T-helper 1 cell (primary cell): ENCODE results near the gene RERG.

ENCODE experiments used
- DNase-seq, 5 donors: peaks; one replicate each; pipeline ENCODE4 v3.0.0-alpha.2; 2012 to 2020

RERG gene

DNA sequence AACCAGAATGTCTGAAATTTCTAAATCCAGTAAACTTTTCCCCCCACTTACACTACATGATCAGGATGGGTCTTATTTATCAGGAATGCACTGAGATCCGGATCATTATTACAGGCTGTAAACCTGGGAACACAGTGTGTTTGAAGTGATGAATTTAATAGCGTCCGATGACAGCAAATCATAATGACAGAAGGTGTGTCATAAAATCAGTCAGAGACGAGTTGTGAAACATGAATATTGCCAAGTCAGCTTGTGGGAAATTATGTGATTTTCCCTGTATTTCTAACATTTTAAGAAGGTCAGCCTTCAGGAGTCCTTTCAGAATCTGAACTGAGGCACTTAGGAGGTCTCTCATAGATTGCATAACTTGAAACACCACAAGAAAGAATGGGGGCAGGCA lies 36.7 kb downstream of the RERG start:
- DNase-seq, result no peak

DNA sequence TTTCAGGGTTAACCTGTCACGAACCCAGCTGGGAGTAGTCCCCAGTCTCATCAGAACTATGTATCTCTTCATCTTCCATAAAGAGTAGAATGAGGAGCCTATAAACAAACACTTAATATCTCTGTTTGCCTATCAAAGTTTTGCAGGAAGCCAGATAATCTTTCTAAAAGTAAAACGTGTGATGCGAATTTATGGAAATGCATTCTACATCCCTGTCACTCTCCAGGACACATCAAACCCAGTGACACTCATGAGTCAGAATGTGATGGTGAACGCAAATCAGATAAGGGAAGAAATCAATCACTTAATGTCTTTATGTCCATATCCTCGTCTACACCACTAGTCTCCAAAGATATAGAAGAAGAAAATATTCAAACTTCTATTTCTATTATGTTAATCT lies 37.4 kb downstream of the RERG start:
- DNase-seq, result no peak

DNA sequence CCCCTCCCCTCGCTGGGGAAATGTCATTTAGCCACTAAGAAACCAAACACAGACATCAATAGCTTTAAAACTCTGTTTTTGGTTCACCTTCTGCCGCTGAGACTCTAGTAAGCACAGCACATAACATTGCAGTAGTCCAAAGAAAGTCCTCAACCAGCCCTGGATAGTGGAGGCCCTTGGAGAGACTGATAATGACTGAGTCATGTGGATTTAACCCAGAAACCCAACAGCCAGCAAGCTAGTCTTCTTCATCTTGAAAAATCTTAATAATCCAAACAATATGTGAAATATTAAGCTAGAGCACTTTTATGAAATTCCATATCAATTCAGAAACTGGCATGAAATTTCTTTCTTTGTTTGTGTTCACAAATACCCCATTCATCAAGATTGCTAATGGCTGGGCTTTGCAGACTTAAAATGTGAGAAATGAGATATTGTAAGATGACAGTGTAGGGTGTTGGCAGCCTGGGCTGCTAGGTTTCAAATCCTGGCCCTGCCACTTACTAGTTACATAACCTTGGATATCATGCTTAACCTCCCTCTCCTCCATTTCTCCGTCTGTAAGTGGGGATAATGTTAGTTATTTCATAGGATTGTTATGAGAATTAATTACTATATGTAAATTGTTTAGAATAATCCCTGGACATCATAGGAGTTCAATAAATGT lies 40.1 kb downstream of the RERG start:
- DNase-seq, result no peak

- no peak for DNase-seq
Observed at GRCh38 chr12:15180325-15180724, 40.9 kb downstream of the RERG start.

DNA sequence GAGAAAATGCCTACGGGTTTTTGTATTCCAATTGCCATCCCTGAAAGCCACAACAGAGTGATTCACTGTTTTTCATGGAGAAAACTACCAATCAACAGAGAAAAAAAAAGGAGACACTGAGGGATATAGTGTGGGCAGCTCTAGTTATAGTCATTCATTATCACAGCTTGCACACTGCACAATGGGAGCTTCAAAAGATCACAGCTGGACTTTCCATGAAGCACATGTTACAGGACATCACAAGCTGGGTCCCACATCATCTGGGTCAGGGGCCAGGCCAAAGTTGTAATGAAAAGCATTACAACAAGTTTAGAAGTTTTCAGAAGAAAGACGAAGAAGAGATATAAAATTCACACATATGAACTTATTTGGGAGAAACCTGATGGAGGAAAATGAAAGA lies 41.5 kb downstream of the RERG start:
- no peak for DNase-seq

DNA sequence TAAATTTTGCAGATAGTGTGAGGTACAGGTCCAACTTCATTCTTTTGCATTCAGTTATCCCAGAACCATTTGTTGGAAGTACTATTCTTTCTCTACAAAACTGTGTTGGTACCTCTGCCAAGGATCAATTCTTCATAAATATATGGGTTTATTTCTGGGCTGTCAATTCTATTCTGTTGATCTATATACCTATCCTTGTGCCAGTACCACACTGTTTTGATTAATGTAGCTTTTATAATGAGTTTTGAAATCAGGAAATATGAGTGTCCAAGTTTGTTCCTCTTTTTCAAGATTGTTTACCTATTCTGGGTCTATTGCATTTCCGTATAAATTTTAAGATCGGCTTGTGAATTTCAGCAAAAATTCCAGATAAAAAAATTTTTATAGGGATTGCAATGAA lies 48.1 kb downstream of the RERG start:
- DNase-seq, result no peak

- DNase-seq, result no peak
Observed at GRCh38 chr12:15172060-15172822, 49.0 kb downstream of the RERG start.

GRCh38 chr12:15171012-15171655 lies 50.1 kb downstream of the RERG start:
- DNase-seq, result no peak

DNA sequence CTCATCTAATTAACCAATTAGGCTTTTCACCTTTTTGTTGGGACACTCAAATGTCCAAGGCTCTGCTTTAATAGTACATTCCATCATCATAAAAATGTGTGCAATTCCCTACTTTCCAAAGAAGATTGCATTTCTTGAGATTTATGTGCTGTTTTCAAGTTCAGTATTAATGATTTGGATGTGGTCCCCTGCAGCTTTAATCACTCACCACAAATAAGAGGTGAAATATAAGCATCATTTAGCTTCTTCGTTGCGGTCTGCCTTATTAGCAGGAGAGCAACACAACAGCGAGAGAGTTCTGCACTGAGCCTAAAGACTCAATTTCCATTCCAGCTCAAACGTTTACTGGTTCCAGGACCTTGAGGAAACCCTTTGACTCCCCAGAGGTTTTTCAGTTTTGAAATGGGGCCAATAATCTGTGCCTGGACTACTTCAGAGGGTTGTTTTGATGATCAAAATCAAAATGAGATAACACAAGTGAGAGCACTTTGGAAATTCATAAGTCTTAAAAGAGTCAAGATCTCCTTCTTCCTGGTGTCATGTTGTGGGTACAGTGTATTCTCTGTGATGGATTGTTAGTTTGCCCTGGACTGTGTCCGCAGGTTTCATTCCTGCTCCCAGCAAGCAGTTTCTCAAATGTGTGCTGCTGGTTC lies 53.1 kb downstream of the RERG start:
- DNase-seq, result no peak

DNA sequence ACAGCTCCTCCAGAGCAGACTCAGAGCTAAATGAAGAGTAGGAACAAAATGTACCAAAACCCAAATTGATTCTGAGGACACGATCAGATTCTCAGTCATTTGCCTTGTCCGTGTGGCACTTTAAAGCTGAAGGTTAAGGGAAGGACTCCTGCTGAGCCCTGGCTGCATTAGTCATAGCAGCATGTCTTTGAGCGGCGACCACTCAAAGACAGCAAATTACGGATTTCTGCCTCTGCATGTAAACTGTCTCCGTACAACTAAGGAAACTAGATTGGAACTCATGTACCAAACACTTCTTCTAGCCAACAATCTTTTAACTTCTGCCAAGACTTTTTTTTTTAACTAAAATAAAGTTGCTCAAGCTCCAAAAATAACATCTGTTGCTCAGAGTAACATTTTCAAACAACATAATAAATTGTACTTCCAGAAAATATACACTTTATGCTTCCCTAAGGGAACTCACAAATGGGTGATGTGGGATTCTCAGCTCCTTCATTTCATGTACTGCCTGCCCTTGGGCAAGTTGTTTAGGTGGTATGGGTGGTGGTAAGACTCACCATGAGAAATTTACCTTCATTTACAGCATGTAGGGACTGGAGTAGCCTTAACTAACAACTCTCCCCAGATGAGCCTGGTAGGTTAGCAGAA lies 56.1 kb downstream of the RERG start:
- no peak for DNase-seq

DNA sequence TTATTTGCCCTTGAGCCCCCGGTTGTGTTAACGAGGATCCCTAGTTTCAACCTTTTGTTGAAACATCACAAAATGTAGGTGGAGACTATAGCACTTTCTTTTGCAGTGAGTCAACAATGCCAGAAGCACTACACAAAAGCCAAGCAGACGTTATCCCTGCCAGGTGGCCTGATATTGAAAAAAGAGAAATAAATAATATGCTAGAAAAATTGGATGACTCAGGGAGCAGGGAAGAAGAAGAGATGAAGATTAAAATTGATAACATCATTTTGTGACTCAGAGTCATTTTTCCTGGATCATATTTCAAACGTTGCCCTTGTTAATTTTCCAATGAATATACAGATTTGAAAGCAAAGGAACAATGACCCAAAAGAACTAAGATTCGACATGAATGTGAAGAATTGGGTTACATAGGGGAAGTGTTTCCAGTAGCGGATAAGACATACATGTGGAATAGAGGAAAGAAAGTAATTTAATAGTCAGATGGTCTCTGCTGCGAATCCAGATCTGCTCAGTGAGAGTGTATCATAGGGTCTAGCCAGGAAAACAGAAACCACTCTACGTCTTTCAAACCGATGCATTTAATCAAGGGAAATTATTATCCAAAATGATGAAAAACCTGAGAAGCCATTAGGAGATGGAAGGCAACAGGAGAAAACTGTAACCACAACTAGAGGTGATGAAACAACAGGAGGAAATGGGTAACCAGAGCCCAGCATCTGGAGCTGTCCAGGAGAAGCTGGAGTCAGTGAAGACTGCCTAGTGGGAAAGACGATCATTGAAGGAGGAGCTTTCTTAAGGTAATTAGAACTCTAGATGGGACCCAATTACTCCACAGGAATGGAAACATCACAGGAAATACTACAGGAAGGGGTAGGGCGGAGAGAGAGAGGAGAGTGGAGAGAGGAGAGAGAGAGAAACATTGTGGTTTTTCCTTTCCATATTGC lies 57.9 kb downstream of the RERG start:
- DNase-seq, result no peak

DNA sequence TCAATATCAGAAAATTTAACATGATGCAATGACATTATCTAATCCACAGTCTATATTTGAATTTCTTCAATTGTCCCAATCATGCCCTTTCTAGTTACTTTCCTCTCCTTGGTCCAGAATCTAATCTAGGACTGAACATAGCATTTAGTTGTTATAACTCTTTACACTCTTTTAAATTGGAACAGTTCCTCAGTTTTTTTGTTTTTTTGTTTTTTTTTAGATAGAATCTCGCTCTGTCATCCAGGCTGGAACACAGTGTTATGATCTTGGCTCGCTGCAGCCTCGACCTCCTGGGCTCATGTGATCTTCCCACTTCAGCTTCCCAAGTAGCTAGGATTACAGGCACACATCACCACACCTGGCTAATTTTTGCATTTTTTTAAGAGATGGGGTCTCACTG lies 63.1 kb downstream of the RERG start:
- DNase-seq, result no peak

GRCh38 chr12:15157269-15157671 lies 63.9 kb downstream of the RERG start:
- DNase-seq, result no peak

DNA sequence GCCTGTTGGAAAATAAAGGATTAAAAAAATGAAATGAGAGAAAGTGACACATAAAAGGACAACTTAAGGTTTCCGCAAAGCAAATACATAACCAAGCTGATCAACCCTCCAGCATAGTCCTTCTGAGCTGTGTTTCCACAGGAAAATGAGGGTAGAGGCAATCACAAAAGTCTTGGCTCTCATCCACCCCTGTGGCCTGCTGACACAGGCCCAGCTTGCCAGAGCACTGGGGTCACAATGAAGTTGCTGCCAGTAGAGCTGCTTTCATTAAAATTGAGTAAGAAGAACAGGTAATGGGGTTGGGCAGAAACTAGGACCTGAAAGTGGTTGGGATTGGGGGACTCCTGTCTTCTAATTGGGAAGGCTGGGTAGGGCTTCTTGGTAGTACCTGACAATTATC lies 65.9 kb downstream of the RERG start:
- DNase-seq, result no peak

DNA sequence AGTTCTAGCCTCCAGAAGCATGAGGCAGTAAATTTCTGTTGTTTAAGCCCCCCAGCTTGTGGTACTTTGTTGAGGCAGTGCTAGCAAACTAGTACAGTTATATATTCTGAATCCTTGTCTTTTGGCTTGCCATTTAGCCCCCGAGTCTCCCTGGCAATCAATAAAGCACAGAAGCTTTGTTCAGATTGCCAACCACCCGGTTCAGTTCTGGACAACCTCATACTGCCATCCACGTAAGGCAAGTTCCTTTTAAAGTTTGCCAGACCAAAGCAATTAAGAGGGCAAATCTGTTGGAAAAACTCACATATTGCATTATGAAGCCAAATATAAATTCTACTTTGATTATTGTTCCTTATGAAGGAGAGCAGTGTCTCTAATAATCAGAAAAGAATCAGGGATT lies 67.1 kb downstream of the RERG start:
- no peak for DNase-seq

DNA sequence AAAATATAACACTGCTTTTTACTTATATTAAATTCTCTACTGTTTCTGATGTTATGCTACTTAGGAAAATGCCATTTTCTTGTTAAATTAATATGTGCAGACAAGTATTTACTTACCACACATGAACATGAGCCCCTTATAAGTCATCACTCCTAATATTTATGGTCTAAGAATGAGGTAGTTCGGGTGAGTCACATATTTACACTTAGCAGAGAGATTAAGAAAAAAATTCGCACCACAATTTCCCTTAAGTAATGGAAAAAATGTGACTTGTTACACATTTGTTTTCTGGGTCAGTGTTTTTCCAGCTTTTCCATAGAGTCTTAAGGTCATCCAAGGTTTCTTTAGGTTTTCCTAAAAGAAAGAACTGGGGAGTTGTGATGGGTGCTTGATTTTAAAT lies 68.3 kb downstream of the RERG start:
- no peak for DNase-seq

- no peak for DNase-seq
Observed at GRCh38 chr12:15152456-15152855, 68.8 kb downstream of the RERG start.

DNA sequence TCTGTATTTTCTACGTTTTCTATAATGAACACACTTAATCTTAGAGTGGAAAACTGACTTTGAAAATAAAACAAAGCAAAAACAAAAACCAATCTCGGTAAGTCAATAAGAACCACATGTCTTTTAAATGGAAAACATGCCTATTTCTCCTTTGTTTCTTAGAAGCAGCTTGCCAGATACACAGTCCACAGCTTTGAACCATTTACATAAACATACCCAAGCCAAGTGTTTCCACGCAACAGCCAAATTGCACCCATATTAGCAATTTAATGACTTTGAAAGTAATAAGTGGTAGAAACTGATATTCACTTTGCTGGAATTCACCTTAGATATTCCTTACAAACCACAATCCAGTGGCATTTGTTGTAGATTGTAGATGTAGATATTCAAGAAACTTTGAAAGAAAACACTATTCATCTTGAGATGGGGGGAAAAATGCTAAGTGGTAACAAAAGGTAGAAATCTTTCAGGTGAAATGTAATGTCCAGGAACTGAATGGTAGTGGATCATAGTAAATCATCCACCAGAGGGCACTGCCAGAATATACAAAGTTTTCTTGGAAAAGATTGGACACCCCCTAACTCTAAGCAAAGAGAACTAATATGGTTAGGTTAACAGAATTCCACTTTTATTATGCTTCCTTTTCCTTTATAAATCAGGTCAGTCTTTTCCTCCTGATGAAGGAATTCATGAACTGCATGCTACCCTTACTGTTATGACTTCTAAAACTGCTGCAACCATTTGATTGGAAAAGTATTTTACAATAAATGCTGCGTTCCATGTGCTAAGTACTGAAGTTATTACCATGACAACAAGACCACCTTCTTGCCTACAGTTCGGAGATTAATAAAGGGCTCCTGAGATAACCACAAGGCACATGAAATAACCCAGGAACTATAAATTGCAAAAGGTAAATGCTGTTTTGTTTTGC lies 69.8 kb downstream of the RERG start:
- DNase-seq, result no peak

DNA sequence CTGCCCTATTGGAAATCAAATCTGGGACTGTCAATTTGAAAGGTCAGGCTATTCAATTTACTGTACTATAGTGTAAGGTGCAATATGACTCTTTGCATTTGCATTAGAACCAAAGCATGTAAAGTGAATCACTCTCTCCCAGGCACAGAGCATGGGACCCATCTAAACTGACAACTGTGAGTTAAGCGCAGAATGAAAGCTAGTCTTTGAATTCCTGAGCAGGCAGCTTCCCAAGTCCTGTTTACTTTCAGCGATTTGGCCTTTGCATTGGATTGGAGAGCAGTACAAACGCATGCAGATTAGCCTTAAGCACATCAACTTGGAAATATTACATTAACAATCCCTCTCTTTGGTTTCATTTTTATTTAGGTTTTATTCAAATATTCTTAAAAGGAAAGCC lies 74.6 kb downstream of the RERG start:
- DNase-seq, result no peak

- DNase-seq, result no peak
Observed at GRCh38 chr12:15143467-15143866, 77.8 kb downstream of the RERG start.

DNA sequence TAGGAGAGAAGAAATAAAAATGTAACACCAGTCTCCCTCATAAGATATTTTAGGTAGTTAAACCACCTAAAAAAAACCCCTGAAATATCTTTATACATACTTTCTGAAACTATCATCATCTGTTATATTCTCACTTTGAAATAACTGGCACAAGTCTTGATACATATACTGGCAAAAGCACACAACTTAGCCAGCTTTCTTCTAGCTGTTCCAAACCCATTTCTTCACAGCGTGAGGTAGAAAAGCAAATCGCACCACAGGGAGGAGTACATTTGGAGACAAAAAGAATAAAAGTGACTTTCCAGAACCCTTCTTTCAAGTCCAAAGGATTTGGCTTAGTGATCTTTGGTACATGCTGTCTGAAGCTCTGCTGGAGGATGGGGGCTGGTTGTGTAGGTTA lies 78.5 kb downstream of the RERG start:
- DNase-seq, result no peak
